ENCODE data around the gene FPR3.

DNA sequence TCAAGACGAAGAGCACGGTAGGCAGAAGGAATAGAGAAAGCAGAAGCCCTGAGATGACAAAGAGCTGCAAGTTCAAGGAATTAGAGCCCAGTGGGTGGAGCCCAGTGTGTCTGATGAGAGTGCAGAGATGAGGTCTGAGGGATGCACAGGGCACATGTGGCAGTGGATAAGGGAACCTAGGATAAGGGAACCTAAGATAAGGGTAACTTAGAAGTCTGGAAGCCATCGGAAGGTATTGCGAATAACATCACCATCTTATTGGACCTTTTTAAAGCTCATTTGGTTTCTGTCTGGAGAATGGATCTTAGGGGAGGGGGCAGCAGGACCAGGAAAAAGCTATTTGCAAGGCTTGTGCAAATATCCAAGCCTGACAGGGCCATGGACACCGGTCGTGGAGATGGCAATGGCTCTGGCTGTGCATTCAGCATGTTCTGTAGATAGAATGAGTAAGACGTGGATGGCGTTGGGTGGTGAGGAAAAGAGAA, 1.3 kb downstream of the FPR3 start:
- TF ChIP-seq, protein P1, sequence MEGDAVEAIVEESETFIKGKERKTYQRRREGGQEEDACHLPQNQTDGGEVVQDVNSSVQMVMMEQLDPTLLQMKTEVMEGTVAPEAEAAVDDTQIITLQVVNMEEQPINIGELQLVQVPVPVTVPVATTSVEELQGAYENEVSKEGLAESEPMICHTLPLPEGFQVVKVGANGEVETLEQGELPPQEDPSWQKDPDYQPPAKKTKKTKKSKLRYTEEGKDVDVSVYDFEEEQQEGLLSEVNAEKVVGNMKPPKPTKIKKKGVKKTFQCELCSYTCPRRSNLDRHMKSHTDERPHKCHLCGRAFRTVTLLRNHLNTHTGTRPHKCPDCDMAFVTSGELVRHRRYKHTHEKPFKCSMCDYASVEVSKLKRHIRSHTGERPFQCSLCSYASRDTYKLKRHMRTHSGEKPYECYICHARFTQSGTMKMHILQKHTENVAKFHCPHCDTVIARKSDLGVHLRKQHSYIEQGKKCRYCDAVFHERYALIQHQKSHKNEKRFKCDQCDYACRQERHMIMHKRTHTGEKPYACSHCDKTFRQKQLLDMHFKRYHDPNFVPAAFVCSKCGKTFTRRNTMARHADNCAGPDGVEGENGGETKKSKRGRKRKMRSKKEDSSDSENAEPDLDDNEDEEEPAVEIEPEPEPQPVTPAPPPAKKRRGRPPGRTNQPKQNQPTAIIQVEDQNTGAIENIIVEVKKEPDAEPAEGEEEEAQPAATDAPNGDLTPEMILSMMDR (IDR thresholded peaks at IDR 0.05) = no peak
- no peak for TF ChIP-seq ZFX (IDR thresholded peaks at IDR 0.05; ENCODE audit: borderline replicate concordance)
